ENCODE data around the gene BEST2.

Gene BEST2

DNA sequence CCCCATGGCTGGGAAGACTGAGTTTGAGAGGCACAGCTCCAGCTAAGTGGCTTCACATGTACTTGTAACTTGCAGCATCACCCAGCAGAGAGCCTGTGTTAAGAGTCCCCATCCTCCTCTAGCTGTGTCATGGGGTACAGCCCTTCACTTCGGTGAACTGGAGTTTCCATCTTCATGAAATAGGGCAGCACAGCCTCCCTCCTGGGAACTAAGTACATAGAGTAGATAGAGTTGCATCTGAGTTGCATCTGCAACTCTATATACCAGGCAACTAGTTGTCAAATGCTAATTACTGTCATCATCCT is 48.8 kb downstream of the BEST2 start:
- DNase-seq (ENCODE audit: extremely low read depth, low read depth), result no peak
- no peak for TF ChIP-seq CTCF (IDR thresholded peaks at IDR 0.05; ENCODE audit: low read depth, low read length)

DNA sequence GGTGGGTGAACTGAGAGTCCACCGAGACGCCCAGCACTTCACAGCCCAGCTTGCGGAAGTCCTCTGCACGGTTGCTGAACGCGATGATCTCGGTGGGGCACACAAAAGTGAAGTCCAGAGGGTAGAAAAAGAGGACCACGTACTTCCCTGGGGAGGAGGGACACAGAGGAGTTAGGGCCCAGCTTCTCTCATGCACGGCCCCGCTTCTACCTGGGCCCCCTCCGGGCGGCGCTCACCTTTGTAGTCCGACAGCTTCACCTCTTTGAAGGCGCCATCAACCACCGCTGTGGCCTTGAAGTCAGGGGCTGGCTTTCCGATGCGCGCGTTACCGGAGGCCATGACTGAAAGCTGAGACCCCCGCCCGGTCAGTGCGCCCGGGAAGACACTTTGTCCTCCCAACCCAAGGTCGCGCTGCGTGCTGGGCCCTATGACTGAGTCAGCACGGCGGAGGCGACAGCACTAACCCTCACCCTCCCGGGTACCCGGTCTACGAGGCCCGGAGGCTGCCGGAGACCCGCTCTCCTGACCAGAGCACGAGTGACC is 49.4 kb downstream of the BEST2 start:
- no peak for TF ChIP-seq CTCF (IDR thresholded peaks at IDR 0.05; ENCODE audit: low read depth, low read length)

GRCh38 chr19:12801466-12802266 is 50.1 kb downstream of the BEST2 start, which contains the start of the genes PRDX2 and THSD8:
PRDX2 (minus strand) TSS chr19:12801800; CDS start chr19:12801261, 539 bp downstream.
THSD8 (plus strand) TSS chr19:12802069; CDS start chr19:12802072, 3 bp downstream.
- no peak for TF ChIP-seq CTCF (IDR thresholded peaks at IDR 0.05; ENCODE audit: low read depth, low read length)
- no peak for DNase-seq (ENCODE audit: extremely low read depth, low read depth)

More for the DNA sequence above, 49.4 kb downstream of the BEST2 start:
- no peak for DNase-seq (ENCODE audit: extremely low read depth, low read depth)

- no peak for DNase-seq (ENCODE audit: extremely low read depth, low read depth)
- TF ChIP-seq CTCF (IDR thresholded peaks at IDR 0.05; ENCODE audit: low read depth, low read length), result no peak
Observed at GRCh38 chr19:12802267-12803106, 50.9 kb downstream of the BEST2 start.

DNA sequence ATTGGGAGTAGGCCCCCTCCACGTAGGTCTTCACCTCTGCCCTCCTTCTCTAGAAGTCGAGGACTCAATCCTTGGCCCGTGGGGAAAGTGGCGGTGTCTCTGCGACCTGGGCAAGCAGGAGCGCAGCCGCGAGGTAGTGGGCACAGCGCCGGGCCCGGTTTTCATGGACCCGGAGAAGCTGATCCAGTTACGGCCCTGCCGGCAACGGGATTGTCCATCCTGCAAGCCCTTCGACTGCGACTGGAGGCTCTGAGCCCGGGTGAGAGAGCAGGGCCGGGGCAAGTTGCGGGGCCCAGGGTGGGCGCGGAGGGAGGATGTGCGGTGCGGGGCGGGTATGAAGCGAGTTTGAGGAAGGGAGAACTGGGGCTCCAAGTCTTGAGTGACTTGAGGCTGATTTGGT is 52.5 kb downstream of the BEST2 start:
- TF ChIP-seq CTCF (IDR thresholded peaks at IDR 0.05; ENCODE audit: low read depth, low read length), result no peak

DNA sequence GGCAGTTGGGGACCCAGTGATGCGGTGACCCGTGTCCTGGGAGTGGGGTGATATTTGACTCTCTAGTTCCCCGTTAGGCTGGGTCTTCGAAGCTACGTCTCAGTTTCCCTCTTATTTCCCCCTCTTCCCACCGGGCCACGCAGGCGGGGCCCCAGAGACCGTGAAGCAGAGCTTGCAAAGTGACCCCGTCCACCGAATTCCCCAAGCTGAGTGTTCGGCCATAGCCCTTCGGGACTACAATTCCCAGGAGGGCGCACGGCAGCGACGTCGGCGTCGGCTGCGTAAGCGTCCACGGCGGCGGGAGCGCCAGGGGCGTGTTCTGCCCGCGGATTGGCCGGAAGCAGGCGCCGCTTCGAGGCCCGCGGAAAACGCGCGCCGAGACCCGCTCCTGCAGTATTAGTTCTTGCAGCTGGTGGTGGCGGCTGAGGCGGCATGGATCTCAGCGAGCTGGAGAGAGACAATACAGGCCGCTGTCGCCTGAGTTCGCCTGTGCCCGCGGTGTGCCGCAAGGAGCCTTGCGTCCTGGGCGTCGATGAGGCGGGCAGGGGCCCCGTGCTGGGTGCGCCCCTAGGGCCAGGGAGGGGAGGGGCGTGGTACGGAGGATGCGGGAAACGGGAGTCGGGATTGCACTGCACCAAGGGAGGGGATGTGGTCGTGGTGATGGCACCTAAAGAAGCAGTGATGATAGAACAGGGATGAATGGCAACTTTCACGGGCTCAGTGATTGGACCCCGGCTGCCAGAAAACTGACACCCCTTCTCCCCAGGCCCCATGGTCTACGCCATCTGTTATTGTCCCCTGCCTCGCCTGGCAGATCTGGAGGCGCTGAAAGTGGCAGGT is 54.9 kb downstream of the BEST2 start, which contains the start of gene RNASEH2A:
Gene RNASEH2A (plus strand): TSS at position 343 of the 840 bp plus-strand sequence. CDS start 90 bp downstream, at position 433.
- DNase-seq (ENCODE audit: extremely low read depth, low read depth), result peak; percentile 69
- no peak; the same call in 1 of the 2 replicates for TF ChIP-seq CTCF (IDR thresholded peaks at IDR 0.05; ENCODE audit: low read depth, low read length)

More for the DNA sequence above, 52.5 kb downstream of the BEST2 start:
- no peak for DNase-seq (ENCODE audit: extremely low read depth, low read depth)
